Measurements from ENCODE around the gene METTL24.
"Not testable (repeated sequence)": the region's sequence is repeated elsewhere in the genome, so short reads cannot be mapped to it uniquely, and the experiment has no call there.

Gene METTL24

GRCh38 chr6:110332281-110332680 lies 25.9 kb downstream of the METTL24 start:
- no peak for DNase-seq

DNA sequence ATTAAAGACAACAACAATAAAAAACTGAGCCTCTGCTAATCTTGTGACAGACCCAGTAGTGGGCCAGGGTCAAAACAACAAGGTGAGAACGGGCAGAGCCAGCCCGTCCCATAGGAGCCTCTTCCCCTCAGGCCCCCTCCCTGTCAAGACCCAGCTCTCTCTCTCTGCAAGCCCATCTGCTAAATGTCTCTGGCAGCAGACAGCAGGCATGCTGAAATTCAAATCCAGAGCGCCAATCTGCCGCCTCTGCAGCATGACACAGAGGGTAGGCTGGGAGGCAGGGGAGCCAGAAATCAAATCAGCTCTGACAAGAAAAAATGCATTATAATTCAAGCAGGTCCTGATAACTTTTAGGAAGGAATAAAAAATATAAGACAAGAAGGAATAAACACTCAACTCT lies 26.3 kb downstream of the METTL24 start:
- DNase-seq: no peak

GRCh38 chr6:110331390-110331789 lies 26.8 kb downstream of the METTL24 start:
- DNase-seq: no peak

DNA sequence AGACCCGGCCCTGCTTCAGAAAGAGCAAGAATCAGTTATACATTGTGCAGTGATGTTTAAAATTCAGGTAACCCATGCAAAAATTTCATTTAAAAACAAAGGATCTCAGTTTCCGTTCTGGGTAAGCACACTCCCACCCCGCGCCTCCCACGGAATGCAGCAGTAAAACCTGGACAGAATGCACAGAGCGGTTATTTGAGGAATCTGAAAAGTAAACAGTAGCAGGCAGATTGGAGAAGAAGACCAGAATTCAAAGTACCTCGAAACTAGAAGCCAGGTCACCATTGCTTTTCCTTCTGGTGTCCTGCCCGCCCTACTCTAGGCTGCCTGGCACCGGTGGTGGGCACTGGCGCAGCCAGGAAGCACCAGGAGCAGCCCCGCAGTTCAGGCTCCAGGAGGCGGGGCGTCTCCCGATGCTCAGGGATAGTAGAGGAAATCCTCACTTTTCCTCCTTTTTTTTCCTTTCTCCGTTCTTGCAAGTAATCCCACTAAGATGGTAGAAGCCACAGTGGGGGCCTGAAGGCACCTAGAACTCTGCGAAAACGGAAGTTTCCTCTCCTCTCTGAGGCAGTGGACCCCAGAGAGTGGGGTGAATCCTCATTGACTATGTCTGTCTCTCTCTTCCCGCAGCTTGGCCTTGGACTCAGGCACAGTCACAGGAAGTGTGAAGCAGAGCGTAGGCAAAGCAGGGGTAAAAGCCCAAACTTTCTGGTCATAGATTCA lies 28.3 kb downstream of the METTL24 start:
- no peak for DNase-seq

DNA sequence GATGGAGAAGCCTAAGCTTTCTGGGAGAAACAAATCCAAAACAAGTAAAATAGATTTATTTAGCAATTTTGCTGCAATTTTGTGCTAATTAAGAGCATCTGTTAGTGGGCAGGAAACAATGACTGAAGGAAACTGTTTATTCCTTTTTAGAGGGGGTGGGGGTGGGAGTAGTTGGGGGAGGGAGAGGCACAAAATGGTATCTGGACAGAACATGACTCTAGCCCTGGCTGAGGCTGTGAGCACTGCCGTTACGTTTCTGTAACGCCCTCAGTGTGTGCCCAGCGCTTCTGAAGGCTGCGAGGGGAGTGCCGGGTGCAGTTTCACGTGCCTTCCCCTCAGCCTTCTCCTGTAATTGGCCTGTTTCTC lies 28.8 kb downstream of the METTL24 start:
- no peak for DNase-seq

DNA sequence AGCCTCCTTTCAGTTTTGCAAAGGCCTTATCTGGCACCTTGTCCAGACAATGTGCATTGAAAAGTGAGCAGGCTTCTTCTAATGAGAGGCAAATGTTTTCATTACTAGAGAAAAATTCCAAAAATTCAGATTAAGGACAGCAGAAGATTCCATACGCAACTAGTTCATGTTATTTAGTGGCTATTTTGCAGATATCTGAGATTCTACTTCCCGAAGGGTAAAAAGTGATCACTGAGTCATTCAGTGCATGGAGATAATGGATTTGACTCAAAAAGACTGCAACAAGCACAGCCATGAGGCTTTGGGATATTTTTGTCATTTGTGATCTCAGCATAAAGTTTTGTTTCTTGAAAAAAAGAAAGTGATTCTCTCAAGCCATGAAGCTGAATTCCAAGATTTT lies 29.9 kb downstream of the METTL24 start:
- no peak for DNase-seq

- DNase-seq: no peak
These were observed 30.8 kb downstream of the METTL24 start for GRCh38 chr6:110327391-110327790.

DNA sequence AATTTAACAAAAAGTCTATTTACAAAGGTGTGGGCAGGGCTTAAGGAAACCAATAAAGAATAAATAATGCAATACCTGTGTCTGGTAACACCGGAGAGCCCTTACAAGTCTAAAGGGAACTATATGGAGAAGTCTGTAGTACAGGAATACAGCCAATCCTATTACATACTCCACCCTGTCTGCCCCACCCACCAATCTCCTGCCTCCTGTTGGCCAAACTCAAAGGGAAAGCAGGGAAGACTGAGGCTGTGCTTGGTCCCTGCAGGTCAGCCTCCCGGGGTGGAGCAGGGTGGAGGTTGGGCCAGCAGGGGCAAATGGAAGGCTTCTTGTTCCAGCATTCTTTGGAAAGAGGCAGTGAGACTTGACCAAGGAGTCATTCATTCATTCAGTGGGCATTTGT lies 31.5 kb downstream of the METTL24 start:
- DNase-seq: no peak

DNA sequence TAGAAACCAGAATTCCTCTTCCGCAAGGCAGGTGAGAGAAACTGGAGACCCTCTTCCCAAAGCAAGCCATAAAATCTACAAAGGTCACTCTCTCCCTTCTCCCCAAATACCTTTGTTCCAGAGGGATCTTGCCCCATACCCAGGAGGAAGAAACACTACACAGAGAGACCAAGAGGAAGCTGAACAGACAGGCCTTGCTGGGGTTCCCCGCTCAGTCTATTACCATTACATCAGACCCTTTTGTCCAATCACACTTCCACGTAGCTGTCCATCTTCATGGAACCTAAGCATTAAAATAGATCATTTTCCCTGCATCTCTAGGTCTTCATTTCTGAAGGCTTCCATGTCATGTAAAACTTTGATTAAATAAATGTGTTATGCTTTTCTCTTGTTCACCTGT lies 32.1 kb downstream of the METTL24 start:
- no peak for DNase-seq

GRCh38 chr6:110325197-110325596 lies 33.0 kb downstream of the METTL24 start:
- DNase-seq: no peak

DNA sequence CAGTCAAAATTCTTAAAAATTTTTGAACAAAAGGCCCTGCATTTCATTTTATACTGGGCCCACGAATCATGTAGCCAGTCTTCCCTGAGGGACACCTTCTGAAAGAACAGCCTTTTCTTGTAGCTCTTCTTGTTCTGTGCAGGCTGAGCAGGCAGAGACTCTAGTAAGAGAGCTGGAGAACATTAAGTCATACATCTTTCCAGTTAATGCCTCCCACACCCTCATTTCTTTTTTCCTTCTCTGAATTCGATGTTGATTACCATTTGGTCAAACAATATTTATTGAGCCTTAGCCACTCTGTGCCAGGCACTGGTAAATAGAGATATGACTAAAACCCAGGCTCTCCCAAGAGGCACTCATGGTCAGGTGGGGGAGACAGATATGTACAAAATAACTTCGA lies 33.6 kb downstream of the METTL24 start:
- no peak for DNase-seq

DNA sequence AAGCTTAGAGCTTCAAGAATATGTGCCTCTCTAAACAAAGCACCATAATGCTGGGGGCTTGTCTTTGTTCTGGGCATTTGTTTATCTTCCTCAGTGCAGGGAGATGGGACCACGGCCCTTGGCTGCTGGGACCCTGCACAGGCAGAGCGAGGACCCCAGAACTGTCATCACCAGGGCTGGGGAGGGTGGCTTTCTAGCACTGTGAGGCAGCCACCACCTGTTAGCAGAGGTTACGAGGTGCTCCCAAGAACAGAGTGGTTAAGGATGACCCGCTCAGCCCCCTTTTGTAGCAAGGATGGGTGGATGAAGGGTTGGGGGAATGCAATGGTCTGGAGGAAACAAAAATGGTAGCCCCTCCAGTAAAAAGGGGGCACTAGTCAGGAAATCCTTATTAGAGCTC lies 34.9 kb downstream of the METTL24 start:
- no peak for DNase-seq

DNA sequence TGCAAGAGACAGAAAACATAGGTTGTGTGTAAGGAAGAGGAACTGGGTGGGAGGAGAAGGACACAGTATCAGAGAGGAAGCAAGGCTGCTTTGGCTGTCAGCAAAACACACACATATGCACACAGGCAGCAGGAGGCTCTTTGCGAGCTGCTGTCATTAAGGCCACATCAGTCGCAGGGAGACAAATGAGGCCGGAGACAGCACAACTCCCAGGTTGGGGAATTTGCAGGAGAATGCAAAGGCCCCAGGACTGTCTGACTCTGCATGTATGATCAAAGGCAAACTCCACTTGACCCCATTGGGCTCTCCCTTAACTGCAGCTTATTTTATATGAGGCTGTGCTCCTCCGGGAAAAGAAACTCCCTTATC lies 35.3 kb downstream of the METTL24 start:
- DNase-seq: no peak

- DNase-seq: no peak
These were observed 35.8 kb downstream of the METTL24 start for GRCh38 chr6:110322151-110322873.

DNA sequence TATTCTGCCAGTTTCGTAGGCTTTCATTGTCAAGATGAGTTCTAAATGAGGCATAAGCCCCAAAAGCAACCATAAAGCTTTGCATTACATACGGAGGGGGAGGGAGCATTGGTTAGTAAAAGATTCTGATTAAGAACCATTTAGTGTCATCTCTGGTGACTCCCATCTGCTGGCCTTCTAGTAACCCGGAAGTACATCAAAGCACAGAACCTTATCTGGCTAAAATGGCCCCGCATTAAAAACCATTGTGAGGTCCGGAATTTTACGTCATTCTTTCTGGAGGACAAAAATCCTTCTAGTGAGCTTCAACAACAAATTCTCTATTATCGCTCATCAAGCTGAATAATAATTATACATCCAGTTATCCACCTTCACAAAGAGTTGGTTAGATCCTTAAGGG lies 37.8 kb downstream of the METTL24 start:
- no peak for DNase-seq

DNA sequence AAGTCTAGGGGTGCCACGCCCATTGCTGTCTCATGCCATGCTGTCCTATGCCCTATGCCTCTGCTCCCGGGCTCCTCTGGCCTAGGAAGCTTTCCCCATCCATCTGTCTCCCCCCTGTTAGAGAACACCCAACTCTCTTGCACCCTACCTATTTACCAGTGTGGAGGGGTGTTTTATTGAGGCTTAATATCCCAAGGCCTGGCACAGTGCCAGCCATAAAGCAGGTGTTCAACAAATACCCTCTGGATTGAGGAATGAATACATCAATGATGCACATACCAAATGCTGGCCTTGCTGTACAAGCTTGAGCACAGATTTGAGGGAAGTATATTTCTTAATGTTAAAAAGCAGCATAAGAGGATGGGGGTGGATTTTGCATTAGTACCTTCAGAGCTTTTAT lies 38.3 kb downstream of the METTL24 start:
- no peak for DNase-seq

GRCh38 chr6:110319381-110319780 lies 38.8 kb downstream of the METTL24 start:
- no peak for DNase-seq

GRCh38 chr6:110318971-110319370 lies 39.2 kb downstream of the METTL24 start:
- no peak for DNase-seq

DNA sequence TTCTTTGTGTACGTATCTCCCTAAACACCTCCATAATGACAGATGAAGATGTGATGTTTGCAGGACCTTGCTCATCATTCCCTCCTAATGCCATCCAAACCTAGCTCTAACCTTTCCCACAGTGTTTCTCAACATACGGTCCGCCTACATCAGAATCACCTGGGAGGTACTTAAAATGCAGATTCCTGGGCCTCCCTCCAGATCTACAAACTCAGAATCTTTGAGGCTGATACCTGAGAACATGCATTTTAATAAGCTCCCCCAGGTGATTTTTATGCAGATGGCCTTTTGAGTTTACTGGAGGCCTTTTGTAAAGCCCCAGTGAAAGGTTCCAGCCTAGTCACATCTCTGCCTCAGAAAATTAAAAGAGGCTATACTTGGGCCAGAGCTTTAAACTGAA lies 40.5 kb downstream of the METTL24 start:
- DNase-seq: no peak

- DNase-seq: no peak
These were observed 41.0 kb downstream of the METTL24 start for GRCh38 chr6:110317189-110317588.

DNA sequence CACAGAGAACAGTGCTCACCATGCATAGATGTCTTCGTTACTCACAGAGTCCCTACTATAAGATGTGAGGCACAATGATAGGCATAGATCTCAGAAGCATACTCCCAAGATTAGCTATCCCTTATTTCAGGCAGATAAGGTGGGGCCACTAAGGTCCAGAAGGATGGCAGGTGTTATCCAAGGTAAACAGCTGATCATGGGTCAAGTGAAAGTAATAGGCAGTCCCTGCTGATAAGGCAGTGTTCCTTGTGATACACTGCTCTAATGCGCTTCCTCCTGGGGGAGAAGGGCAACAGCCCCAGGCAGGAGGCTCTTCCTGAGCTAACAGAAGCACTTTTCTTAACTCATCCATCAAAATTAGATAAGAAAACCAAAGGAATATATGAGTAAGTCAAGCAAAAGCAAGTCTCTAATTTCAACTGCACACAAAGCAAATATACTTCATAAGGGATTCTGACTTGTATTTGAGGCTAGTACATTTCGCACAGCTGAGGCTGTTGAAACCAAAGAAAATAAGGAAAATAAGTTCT lies 42.2 kb downstream of the METTL24 start:
- DNase-seq: no peak

- DNase-seq: no peak
These were observed 42.8 kb downstream of the METTL24 start for GRCh38 chr6:110315207-110315868.

DNA sequence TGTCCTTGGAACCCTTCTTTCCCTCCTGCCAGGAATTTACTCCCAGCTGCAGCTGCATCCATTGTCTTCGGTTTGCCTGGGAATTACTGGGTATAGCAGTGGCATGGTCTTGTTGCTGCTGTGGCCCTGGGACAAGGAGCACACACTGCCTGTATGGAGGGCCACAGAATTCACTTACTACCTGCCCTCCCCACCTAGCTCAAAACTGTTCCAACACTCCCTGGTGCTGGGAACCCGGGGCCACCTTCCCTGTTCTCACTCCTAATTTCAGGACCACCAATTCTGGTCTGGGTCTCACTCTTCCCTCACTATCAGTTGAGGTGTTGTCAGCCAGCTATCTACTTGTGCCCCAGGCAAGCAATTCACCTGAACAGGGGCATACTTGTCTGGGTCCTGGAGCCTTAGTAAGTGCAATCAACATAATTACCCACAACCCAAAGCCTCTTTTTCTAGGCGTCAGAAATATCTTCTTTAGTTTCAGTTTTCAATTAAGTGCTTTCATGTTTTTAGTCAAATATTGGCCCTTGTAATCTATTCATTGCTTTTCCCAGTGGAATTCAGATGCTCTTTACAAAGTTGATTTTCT lies 47.2 kb downstream of the METTL24 start:
- no peak for DNase-seq

- DNase-seq: not testable (repeated sequence)
These were observed 48.7 kb downstream of the METTL24 start for GRCh38 chr6:110309432-110309831.

Measured in hematopoietic multipotent progenitor cell treated with erythropoietin and hydrocortisone succinate and interleukin-3 and kit ligand, for 8 days (in vitro differentiated cells).